ENCODE results near the gene TPT1.

The TPT1 gene

DNA sequence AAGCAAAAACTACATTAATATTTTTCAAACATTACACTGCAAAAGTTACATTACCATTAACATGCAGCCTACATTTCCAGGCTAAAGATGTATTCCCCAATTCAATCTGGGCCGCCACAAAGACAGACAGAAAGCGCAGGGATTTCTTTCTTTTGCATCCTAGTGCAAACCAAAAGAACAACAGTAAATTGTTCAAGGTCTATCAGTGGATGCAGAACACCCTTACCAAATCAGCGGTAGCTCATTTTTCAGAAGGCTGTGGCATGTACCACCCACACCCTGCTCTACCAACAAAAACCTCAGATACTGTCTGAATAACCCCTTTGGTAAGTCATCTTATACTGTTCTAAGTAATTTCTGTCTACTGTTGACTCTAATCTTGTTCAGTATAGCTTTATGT, 3.6 kb downstream of the TPT1 start:
- TF ChIP-seq, protein P1, sequence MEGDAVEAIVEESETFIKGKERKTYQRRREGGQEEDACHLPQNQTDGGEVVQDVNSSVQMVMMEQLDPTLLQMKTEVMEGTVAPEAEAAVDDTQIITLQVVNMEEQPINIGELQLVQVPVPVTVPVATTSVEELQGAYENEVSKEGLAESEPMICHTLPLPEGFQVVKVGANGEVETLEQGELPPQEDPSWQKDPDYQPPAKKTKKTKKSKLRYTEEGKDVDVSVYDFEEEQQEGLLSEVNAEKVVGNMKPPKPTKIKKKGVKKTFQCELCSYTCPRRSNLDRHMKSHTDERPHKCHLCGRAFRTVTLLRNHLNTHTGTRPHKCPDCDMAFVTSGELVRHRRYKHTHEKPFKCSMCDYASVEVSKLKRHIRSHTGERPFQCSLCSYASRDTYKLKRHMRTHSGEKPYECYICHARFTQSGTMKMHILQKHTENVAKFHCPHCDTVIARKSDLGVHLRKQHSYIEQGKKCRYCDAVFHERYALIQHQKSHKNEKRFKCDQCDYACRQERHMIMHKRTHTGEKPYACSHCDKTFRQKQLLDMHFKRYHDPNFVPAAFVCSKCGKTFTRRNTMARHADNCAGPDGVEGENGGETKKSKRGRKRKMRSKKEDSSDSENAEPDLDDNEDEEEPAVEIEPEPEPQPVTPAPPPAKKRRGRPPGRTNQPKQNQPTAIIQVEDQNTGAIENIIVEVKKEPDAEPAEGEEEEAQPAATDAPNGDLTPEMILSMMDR (IDR thresholded peaks at IDR 0.05; ENCODE audit: unreplicated experiment in 3 of 3), result no peak
- Mint-ChIP-seq H3K4me3 (peak overlapping the region in 2 of 3 experiments; percentile 41 to 52), H3K27me3 (ENCODE audit: low read depth) (no peaks in the 10 kb centered on the region), H3K27ac (peak overlapping the region in 1 of 3 experiments; percentile 21), H3K4me1 (peaks cover 37% of the 10 kb centered on the region), H3K9me3 (no peaks in the 10 kb centered on the region), H3K36me3 (ENCODE audit: low read depth) (peaks cover 72% of the 10 kb centered on the region)

DNA sequence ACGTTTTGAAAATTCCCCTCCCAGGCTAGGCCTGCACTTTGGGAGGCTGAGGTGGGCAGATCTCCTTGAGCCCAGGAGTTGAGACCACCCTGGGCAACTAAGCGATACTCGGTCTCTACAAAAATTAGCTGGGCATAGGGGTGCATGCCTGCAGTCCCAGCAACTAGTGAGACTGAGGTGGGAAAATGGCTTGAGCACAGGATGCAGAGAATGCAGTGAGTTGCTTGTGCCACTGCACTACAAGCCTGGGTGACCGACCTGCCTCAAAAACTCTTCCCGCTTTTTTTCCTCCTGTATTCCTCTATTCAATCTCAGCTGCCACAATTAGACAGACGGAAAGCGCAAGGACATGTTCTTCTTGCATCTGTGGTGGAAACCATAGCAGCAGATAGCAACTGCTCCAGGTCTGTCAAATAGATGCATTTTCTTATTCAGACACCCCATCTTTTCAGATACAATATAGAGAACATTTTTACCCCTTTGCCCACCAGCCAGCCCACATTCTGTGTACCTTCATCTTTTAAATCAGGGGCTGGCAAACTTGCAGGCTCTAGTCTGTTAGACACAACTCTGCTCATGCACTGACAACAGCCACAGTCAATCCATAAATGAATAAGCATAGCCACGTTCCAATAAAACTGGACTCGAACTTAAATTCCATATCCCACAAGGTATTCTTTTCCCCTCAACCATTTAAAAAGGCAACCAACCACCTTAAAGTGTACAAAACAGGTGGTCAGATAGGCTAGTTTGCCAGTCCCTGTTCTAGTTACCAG, 4.8 kb downstream of the TPT1 start:
- TF ChIP-seq, protein P1 (IDR thresholded peaks at IDR 0.05; ENCODE audit: unreplicated experiment in 3 of 3), result no peak
- H3K9me3 Mint-ChIP-seq, result no peaks in the 10 kb centered on the region
- peaks cover 35% of the 10 kb centered on the region for H3K4me1 Mint-ChIP-seq

DNA sequence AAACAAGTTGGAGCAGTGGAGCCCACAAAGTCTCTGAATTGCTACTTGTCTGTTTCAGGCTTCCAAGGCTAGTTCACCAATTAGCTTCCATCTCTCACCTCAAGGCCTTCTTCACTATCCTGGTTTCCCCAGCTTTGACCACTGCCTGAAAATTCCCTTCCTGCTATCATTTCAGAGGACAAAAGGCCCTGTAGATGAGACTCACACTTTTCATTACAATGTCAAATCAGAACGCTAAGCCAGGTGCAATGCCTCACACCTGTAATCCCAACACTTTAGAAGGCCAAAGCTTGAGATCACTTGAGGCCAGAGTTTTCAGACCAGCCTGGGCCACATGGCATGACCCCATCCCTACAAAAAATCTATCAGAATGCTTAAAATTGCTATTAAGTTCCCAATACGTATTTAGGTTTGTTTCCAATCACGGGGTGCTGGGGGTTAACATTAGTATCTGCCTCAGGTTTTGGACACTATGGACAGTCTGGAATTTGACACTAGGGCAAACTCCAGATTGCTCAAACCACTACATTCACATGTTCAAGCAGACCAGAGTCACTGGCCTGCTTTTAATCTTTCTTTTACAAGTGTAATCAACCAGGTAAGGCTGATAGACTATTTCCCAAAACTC, 5.5 kb downstream of the TPT1 start:
- no peak overlapping the region for H3K4me3 Mint-ChIP-seq
- no peaks in the 10 kb centered on the region for H3K9me3 Mint-ChIP-seq
- H3K36me3 Mint-ChIP-seq (ENCODE audit: low read depth), result peaks cover 69% of the 10 kb centered on the region
- H3K27me3 Mint-ChIP-seq (ENCODE audit: low read depth), result no peaks in the 10 kb centered on the region
- H3K4me1 Mint-ChIP-seq, result peaks cover 38% of the 10 kb centered on the region
- no peak overlapping the region for H3K27ac Mint-ChIP-seq
- TF ChIP-seq, protein P1 (IDR thresholded peaks at IDR 0.05; ENCODE audit: unreplicated experiment in 3 of 3), result no peak

More for the DNA sequence above, 4.8 kb downstream of the TPT1 start:
- Mint-ChIP-seq H3K27me3 (ENCODE audit: low read depth) (no peaks in the 10 kb centered on the region), H3K27ac (peak overlapping the region in 1 of 3 experiments; percentile 10), H3K4me3 (no peak overlapping the region), H3K36me3 (ENCODE audit: low read depth) (peaks cover 69% of the 10 kb centered on the region)

DNA sequence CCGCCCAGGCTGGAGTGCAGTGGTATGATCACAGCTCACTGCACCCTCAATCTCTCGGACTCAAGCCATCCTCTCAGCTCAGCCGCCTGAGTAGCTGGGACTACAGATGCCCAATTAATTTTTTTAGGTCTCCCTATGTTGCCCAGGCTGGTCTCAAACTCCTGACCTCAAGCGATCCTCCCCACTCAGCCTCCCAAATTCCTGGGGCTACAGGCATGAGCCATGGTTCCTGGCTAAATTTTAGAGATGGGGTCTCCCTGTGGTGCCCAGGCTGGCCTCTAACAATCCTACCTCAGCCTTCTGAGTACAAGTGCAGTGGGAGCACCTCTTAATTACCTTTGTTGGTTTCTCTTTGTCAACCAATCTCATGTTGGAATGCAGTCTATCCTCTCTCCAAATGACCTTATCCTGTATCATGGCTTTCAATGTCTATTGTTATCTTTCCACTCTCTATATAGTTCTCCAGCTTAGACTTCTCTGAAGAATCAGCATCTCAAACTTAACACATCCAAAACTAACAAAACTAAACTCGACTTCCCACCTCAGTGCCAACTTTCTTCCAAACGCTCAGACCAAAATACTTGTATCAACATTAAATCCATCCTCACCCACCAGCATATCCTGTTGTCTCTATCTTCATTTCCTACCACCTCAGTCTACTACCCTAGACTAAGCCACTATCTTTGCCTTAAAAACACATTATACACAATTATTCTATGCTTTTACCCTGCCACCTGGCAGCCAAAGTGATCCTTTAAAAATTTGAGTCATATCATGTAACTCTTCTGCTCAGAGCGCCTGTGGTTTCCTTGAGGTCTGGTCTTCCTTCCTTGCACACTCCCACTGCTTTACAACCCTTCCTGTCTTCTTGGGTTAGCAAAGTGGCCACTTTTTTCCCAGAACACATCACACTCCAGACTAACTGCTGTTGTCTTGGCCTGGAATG, 6.7 kb downstream of the TPT1 start:
- TF ChIP-seq, protein P1 (IDR thresholded peaks at IDR 0.05; ENCODE audit: unreplicated experiment in 3 of 3), result no peak
- Mint-ChIP-seq H3K4me3 (no peak overlapping the region), H3K27ac (peak overlapping the region in 2 of 3 experiments; percentile 3 to 20), H3K9me3 (no peaks in the 10 kb centered on the region), H3K4me1 (peaks cover 37% of the 10 kb centered on the region), H3K36me3 (ENCODE audit: low read depth) (peaks cover 59% of the 10 kb centered on the region), H3K27me3 (ENCODE audit: low read depth) (no peaks in the 10 kb centered on the region)

DNA sequence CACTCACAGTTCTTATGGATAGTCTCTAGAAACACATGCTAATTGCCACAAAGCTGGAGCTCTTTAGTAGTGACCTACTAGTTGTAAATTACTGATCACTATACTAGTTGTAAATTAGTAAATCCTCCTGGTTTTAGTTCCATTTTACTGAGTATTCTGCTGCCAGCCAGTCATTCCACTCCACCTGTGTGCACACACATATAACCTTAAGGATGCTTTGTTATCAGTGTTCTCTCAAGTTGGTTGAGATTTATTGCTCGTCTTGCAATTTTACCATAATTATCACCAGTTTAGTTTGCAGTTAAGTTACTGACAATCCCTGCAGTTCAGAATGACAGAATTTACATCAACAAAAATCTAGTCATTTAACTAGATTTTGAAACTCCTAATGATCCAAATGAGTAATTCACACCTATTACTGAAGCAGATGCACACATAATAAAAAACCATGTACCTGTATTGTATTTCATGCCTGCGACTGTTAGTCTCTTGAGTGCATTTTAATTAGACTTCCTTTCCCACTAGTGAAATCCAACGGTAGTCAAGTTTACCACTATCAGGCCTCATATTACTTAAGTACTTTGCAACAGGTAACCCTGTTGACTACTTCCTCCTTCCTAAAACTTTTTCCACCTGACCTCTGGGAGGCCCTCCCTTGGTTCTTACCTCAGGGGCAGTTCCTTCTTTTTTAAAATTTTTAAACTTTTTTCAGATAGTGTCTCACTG, 7.6 kb downstream of the TPT1 start:
- Mint-ChIP-seq H3K27ac (peak overlapping the region in 1 of 3 experiments; percentile 6), H3K36me3 (ENCODE audit: low read depth) (peaks cover 50% of the 10 kb centered on the region), H3K27me3 (ENCODE audit: low read depth) (no peaks in the 10 kb centered on the region), H3K4me1 (peaks cover 34% of the 10 kb centered on the region), H3K9me3 (no peaks in the 10 kb centered on the region), H3K4me3 (no peak overlapping the region)
- TF ChIP-seq, protein P1 (IDR thresholded peaks at IDR 0.05; ENCODE audit: unreplicated experiment in 3 of 3), result no peak
